Pericardium fibroblast (primary cell): ENCODE measurements around the gene JAKMIP3. TPM values are rescaled to one million over a fixed set of nuclear protein-coding genes. Genes with fewer than 3 reads are reported as not detected.

ENCODE experiments used
- total RNA-seq: library from RNA; depleted of rRNA; stranded (reverse); fragments of >200 nt; gene quantifications from 2 replicates; pipeline ENCODE4 v1.2.3, GENCODE V29; 2015

Gene JAKMIP3
- total RNA-seq = 0.09 and 0.12 TPM in 2 replicates

GRCh38 chr10:132065491-132066105 is at the start of gene JAKMIP3:
Gene JAKMIP3, plus strand, starts transcription at chr10:132065946. Its CDS starts 38,863 bp downstream, at chr10:132104809.

Other genes with a start within 250 kb of the JAKMIP3 start
- gene PPP2R2D, start 164.9 kb upstream of the JAKMIP3 start, total RNA-seq = 20.3 and 23.7 TPM in 2 replicates
- gene BNIP3, start 84.0 kb upstream of the JAKMIP3 start, total RNA-seq = 254 and 359 TPM in 2 replicates
- gene DPYSL4, start 121.0 kb downstream of the JAKMIP3 start, total RNA-seq = 12.7 and 21.8 TPM in 2 replicates
- 4.6 and 8.9 TPM in 2 replicates for gene STK32C, start 242.0 kb downstream of the JAKMIP3 start, total RNA-seq